ENCODE results near the gene DYNLT2. TPM values are rescaled to one million over a fixed set of nuclear protein-coding genes. Genes with fewer than 3 reads are reported as not detected.

DYNLT2 gene
- total RNA-seq, 1 donor from 2014 or later = 3.0 TPM

DNA sequence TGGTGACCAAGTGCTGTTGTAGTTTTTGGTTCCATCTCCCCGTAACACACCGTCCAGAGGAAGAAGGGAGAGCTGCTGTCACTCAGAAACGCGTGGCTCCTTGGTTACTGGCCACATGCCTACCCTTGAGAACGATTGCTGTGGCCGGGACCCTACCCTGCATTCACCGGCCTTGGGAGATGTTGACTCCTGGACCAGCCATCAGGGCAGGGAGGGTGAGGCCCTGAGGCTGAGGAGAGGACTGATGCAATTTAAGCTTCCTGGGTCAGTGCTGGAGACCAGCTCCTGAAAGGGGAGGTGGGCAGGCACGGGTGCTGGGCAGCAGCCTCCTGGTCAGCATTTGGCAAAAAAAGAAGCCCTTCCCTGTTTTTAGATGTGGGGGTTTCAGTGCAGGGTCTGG, 31.6 kb upstream of the DYNLT2 start:
- no peak overlapping the region for H3K27ac Mint-ChIP-seq (ENCODE audit: unreplicated experiment)
- no peaks in the 10 kb centered on the region for H3K27me3 Mint-ChIP-seq (ENCODE audit: unreplicated experiment)
- DNase-seq (ENCODE audit: extremely low spot score, unreplicated experiment) = no peak
- peaks cover 14% of the 10 kb centered on the region for H3K36me3 Mint-ChIP-seq (ENCODE audit: unreplicated experiment)
- H3K9me3 Mint-ChIP-seq (ENCODE audit: unreplicated experiment) = no peaks in the 10 kb centered on the region
- no peak overlapping the region for H3K4me3 Mint-ChIP-seq (ENCODE audit: unreplicated experiment)
- TF ChIP-seq, protein P1, sequence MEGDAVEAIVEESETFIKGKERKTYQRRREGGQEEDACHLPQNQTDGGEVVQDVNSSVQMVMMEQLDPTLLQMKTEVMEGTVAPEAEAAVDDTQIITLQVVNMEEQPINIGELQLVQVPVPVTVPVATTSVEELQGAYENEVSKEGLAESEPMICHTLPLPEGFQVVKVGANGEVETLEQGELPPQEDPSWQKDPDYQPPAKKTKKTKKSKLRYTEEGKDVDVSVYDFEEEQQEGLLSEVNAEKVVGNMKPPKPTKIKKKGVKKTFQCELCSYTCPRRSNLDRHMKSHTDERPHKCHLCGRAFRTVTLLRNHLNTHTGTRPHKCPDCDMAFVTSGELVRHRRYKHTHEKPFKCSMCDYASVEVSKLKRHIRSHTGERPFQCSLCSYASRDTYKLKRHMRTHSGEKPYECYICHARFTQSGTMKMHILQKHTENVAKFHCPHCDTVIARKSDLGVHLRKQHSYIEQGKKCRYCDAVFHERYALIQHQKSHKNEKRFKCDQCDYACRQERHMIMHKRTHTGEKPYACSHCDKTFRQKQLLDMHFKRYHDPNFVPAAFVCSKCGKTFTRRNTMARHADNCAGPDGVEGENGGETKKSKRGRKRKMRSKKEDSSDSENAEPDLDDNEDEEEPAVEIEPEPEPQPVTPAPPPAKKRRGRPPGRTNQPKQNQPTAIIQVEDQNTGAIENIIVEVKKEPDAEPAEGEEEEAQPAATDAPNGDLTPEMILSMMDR (IDR thresholded peaks at IDR 0.05) = no peak
- peaks cover 8% of the 10 kb centered on the region for H3K4me1 Mint-ChIP-seq (ENCODE audit: unreplicated experiment)

DNA sequence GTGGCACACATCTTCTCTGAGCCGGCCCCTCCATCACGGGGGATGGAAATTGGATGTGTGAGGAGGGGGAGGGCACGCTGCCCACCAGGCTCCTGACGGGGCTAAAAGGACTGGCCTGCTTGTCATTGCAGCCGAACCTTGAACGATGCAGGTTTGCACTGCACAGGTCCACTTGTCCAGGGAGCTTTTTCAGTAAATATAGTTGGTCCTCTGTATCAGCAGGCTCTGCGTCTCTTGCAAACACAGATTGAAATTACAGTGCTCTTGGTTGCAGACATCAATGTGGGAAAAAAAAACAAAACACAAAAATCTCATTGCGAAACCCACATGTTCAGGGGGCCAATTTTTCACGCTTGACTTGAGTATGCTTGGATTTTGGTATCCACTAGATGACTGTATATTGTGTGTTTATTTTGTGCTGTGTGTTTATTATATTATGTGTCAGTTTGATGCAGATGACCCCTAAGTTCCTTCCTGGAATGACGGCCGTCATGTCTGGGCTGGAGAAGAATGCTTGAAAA, 29.3 kb upstream of the DYNLT2 start:
- Mint-ChIP-seq H3K27ac (ENCODE audit: unreplicated experiment) (no peak overlapping the region), H3K4me1 (ENCODE audit: unreplicated experiment) (peaks cover 8% of the 10 kb centered on the region), H3K4me3 (ENCODE audit: unreplicated experiment) (no peak overlapping the region)

DNA sequence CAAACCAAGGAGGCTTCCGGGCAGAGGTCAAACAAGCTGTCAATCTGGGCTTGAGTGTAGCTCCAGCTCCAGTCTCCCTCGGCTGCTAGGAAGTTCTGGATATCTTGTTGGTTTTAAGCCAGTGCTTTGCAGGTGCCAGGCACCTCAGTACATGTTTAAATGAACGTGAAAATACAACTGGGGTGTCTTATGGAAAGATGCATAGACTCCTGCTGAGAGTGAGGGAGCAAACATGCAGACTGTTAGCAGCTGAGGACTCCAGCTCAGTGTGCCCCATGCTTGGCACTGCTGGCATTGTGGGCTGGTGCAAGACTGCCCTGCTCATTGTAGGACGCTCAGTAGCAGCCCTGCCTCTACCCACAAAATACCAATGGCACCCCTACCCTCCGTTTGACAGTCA, 28.5 kb upstream of the DYNLT2 start:
- no peaks in the 10 kb centered on the region for H3K9me3 Mint-ChIP-seq (ENCODE audit: unreplicated experiment)
- DNase-seq (ENCODE audit: extremely low spot score, unreplicated experiment) = no peak
- H3K36me3 Mint-ChIP-seq (ENCODE audit: unreplicated experiment) = peaks cover 23% of the 10 kb centered on the region
- no peaks in the 10 kb centered on the region for H3K27me3 Mint-ChIP-seq (ENCODE audit: unreplicated experiment)
- no peak overlapping the region for H3K4me3 Mint-ChIP-seq (ENCODE audit: unreplicated experiment)
- no peak overlapping the region for H3K27ac Mint-ChIP-seq (ENCODE audit: unreplicated experiment)
- TF ChIP-seq, protein P1 (IDR thresholded peaks at IDR 0.05) = no peak
- H3K4me1 Mint-ChIP-seq (ENCODE audit: unreplicated experiment) = peaks cover 8% of the 10 kb centered on the region

More for the DNA sequence above, 29.3 kb upstream of the DYNLT2 start:
- Mint-ChIP-seq H3K9me3 (ENCODE audit: unreplicated experiment) (no peaks in the 10 kb centered on the region), H3K36me3 (ENCODE audit: unreplicated experiment) (peaks cover 19% of the 10 kb centered on the region), H3K27me3 (ENCODE audit: unreplicated experiment) (no peaks in the 10 kb centered on the region)
- DNase-seq (ENCODE audit: extremely low spot score, unreplicated experiment) = peak; percentile 80
- TF ChIP-seq, protein P1 (IDR thresholded peaks at IDR 0.05) = no peak

DNA sequence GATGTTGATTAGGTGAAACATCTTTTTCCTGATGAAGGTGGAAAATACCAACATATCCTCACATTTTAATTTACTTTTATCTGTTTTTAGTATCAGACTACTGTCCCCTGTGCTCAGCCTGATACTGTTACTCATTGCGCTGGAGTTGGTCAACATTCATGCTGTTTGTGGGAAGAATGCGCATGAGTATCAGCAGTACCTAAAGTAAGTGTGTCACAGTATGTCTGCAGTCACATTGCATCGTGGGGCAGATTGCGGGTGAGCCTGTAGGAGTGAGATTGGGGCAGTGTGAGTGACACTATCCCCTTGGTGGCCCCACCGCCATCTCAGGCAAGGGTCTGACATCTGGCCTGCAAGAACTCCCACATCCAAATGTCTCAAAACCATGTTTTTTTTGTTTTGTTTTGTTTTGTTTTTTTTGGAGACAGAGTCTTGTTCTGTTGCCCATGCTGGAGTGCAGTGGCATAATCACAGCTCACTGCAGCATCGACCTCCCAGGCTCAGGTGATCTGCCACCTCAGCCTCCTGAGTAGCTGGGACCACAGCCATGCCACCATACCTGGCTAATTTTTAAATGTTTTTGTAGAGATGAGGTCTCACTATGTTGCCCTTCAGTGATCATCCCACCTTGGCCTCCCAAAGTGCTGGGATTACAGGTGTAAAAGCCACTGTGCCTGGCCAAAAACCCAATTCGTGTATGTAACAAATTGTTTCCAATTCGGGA, 27.9 kb upstream of the DYNLT2 start:
- H3K4me1 Mint-ChIP-seq (ENCODE audit: unreplicated experiment) = peaks cover 8% of the 10 kb centered on the region
- TF ChIP-seq, protein P1 (IDR thresholded peaks at IDR 0.05) = no peak
- H3K4me3 Mint-ChIP-seq (ENCODE audit: unreplicated experiment) = no peak overlapping the region

DNA sequence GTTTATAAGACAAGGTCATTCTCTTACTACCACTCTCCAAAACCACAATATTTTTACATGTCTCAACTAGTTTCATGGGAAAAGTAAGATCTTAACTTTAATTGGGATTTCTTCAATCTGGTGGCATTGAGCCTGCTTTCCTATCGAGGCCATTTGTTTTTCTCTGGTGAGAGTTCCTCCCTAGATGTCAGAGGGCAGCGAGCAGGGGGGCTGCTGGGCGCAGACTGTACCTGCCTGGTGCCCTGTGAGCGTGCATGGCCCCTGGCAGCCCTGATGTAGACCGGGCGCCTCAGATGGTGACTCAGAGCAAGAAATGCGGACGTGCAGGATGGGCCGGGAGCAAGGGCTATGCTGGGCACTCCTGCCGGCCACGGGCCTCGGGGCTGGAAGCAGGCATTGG, 27.3 kb upstream of the DYNLT2 start:
- no peaks in the 10 kb centered on the region for H3K9me3 Mint-ChIP-seq (ENCODE audit: unreplicated experiment)
- no peaks in the 10 kb centered on the region for H3K27me3 Mint-ChIP-seq (ENCODE audit: unreplicated experiment)
- peaks cover 21% of the 10 kb centered on the region for H3K36me3 Mint-ChIP-seq (ENCODE audit: unreplicated experiment)
- H3K27ac Mint-ChIP-seq (ENCODE audit: unreplicated experiment) = no peak overlapping the region
- peaks cover 8% of the 10 kb centered on the region for H3K4me1 Mint-ChIP-seq (ENCODE audit: unreplicated experiment)
- H3K4me3 Mint-ChIP-seq (ENCODE audit: unreplicated experiment) = no peak overlapping the region
- TF ChIP-seq, protein P1 (IDR thresholded peaks at IDR 0.05) = no peak
- DNase-seq (ENCODE audit: extremely low spot score, unreplicated experiment) = peak; percentile 67

More for the DNA sequence above, 27.9 kb upstream of the DYNLT2 start:
- Mint-ChIP-seq H3K9me3 (ENCODE audit: unreplicated experiment) (no peaks in the 10 kb centered on the region), H3K27ac (ENCODE audit: unreplicated experiment) (no peak overlapping the region), H3K36me3 (ENCODE audit: unreplicated experiment) (peaks cover 23% of the 10 kb centered on the region), H3K27me3 (ENCODE audit: unreplicated experiment) (no peaks in the 10 kb centered on the region)
- DNase-seq (ENCODE audit: extremely low spot score, unreplicated experiment) = peak; percentile 57

All from osteocyte (in vitro differentiated cells).